Mucosa of gallbladder (tissue), 1 donor: Measurements from ENCODE around the gene C1S. TPM values are rescaled to one million over a fixed set of nuclear protein-coding genes. Genes with fewer than 3 reads are reported as not detected.
"Not testable (repeated sequence)": the region's sequence is repeated elsewhere in the genome, so short reads cannot be mapped to it uniquely, and the experiment has no call there.

Source experiments
- DNase-seq: peaks from one replicate; pipeline ENCODE4 v3.0.0-alpha.2; 2020; ENCODE audit warnings: low spot score
- total RNA-seq: library from RNA; stranded (reverse); gene quantifications from one replicate; pipeline ENCODE4 v1.2.1, GENCODE V29; 2021
- donor health status: DM: no; HTN: no; CAD: no.

The C1S gene
- 319 TPM for total RNA-seq

GRCh38 chr12:7060353-7060954, at the start of gene C1S:
C1S (plus strand) TSS chr12:7060718; CDS start chr12:7061913, 1,195 bp downstream.
- DNase-seq = peak; percentile 71

DNA sequence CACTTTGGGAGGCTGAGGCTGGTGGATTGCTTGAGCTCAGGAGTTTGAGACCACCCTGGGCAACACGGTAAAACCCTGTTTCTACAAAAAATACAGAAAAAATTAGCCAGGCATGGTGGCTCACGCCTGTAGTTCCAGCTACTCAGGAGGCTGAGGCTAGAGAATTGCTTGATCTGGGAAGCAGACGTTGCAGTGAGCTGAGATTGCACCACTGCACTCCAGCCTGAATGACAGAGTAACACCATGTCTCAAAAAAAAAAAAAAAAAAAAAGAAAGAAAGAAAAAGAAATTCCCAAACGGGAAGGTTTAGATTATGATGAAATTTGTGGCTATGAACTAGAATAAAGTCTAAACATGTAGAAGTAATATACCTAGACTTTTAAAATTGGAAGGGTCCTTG, 49.1 kb upstream of the C1S start:
- DNase-seq = not testable (repeated sequence)

DNA sequence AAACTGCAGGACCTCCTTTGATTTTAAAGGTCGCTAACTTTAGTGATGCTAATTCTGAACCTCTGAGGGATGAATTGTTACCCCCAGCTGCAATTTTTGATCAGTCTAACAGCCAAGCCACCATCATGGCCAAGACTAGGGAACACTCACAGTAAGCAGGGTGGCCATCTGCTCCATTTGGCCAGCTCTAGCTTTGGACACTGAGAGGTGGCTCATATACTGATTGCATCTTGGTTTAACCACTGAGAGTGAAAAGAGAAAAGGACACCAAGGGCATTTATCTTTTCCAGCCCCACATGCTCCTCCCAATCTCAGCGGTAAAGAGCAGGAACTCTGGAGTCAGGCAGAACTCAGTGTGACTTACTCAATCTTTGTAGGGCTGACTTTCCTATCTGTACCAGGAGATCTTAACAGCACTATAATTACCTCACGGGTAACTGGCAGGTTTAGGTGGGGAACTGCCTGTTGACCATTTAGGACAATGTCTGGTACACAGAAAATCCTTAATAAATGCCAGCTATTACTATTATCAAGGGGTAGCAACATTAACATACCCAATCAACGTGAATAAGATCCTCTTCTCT, 48.4 kb upstream of the C1S start:
- DNase-seq = no peak

DNA sequence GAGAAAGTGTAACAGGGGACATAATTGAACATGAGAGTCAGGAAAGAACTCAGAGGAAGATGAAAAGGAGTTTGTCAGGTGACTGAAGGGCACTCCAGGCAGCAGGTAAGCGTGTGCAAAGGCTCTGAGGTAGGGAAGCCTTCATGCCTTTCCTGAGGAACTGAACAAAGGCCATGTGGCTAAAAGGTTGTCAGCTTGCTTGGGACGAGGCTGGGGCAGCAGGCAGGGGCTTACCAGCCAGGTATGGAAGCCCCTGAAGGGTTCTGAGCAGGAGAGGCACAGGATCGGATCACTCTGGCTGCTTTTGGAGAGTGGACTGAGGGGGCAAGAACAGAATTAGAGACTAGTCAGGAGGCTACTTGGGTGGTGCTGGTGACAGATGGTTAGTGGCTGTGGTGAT, 47.4 kb upstream of the C1S start:
- DNase-seq = no peak

DNA sequence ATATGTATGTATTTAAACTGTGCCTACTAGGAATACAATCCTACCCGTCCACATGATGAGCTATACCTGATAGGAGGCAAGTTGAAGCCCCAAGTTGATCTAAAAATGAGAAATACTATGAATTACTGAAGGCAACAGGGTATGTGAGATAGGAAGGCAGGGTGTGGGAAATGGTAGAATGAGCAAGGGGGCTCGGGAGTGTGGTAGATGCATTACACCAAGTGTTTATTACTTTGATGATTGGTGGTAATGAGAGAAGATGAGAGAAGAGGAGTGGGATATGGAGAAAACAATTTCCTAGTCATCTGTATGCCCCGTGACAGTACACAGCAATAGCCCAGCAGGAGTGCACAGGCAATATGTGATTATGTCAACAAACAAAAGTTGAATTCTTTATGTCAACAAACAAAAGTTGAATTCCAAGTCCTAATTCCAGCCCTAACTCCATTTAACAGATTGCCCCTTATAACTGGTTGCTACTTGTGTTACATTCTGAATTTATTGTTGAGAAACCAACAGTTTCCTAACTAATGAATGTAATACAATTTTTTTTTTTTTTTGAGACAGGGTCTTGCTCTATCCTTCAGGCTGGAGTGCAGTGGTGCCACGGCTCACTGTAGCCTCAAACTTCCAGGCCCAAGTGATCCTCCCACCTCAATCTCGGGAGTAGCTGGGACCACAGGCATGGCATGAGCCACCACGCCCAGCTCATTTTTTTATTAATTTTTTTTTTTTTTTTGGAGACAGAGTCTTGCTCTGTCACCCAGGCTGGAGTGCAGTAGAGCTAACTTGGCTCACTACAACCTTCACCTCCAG, 44.8 kb upstream of the C1S start:
- DNase-seq = no peak

GRCh38 chr12:7016958-7017571, 43.5 kb upstream of the C1S start:
- DNase-seq = no peak

DNA sequence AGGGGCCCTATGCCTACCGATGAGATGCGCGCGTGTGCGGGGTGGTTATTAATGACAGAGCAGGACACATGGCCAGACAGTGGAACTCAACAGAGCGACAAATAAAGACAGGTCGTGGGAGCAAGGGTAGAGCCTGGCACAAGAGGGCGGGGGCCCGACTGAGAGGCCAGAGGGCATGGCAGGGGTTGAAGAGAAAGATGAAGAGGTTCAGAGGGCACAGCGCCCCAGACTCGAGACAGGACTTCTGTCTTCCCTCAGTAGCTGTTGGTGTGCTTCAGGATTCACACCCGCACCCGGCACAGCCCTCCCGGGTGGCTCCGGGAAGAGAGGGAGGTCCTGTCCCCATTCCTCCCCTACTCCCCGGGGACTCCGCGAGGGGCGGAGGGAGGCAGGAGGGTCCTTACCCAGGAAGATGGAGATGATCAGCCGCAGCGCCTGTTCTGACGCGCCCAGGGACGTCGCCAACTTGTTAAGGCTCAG, 42.6 kb upstream of the C1S start:
- DNase-seq = no peak

- DNase-seq = peak; percentile 97
These were observed 42.0 kb upstream of the C1S start, which contains the start of gene LPCAT3 for GRCh38 chr12:7018350-7019042. LPCAT3 (minus strand) TSS chr12:7018476; CDS start chr12:7018424, 52 bp downstream.

DNA sequence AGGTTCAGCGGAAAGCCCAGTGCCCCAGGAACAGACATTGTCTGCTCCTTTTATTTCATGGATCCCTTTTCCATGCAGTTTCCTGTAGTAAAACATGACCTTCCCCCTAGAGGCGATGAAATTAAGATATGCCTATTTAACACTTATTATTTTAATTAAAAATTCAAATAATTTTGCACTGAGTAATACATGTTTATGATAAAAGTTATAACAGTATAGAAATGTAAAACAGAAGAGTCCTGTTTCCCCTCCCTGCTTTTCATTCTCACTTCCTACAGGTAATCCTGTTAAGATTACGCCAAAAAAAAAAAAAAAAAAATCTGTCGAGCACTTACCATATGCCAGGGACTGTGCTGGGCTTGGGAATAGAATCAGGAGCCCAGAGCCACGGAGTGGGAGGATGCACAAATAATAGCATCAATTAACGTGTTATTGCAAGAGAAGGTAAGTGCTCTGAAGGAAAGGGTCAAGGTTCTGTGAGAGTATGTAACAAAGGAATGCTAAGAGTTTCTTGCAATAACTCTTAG, 41.4 kb upstream of the C1S start:
- no peak for DNase-seq

- no peak for DNase-seq
These were observed 38.6 kb upstream of the C1S start for GRCh38 chr12:7021956-7022355.

DNA sequence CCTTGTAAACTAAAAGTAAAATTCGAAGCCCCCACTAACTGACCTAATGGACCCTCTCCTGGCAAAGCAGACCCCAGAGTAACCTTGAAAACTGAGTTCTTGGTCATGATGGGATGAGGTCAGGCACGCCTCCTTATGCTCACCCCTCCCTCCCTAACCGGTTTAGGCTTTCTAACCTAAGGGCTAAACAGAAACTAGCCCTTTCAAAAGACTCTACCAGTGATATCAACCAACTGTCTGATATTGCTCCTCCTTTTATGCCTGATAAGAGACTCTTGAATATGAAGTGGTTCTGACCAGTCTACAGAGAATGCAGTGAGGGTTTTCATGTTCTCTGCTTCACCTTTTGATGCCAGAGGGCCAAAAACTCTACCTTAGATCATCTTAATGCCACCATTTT, 37.4 kb upstream of the C1S start:
- DNase-seq = no peak

DNA sequence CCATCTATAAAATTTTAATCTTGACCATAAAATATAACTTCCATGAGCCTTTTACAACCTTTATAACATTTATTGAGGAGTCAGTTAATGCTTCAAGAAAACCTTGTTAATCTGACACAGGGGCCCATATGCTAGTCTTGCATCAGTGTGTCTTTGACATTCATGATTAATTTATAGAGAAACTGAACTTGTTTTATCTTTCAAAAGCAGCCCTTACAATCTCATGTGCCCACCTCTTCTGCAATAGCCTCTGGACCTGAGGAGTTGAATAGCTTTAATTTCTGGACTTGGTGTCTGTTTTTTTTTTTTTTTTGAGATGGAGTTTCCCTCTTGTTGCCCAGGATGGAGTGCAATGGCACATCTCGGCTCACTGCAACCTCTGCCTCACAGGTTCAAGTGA, 33.7 kb upstream of the C1S start:
- no peak for DNase-seq

- DNase-seq = no peak
These were observed 29.2 kb upstream of the C1S start for GRCh38 chr12:7031306-7031705.

DNA sequence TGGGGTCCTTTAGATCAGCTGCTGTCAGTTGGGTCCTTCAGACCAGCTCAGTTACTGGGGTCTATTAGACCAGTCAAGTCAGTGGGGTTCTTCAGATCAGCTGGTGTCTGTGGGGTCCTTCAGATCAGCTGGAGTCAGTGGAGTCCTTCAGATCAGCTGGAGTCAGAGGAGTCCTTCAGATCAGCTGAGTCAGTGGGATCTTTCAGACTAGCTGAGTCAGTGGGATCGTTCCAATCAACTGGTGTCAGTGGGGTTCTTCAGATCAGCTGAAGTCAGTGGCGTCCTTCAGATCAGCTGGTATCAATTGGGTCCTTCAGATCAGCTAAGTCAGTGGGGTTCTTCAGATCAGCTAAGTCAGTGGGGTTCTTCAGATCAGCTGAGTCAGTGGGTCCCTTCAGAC, 27.5 kb upstream of the C1S start:
- DNase-seq = no peak

GRCh38 chr12:7034464-7034863, 26.1 kb upstream of the C1S start:
- DNase-seq = no peak

GRCh38 chr12:7035463-7035862, 25.1 kb upstream of the C1S start:
- no peak for DNase-seq

GRCh38 chr12:7037411-7037810, 23.1 kb upstream of the C1S start:
- not testable (repeated sequence) for DNase-seq

DNA sequence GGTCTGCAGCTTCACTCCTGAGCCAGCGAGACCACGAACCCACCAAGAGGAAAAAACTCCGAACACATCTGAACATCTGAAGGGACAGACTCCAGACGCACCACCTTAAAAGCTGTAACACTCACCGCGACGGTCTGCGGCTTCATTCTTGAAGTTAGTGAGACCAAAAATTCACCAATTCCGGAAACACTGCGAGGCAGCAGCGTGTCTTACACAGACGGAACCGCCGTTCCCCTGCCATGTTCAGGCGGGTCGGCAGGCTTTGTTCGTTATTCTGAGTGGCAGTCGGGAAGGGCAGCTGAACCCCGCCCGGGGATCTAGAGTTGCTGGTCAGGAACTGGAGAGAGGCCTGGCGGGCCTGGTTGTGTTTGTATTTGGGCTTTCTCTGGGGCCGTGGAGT, 21.9 kb upstream of the C1S start:
- no peak for DNase-seq

DNA sequence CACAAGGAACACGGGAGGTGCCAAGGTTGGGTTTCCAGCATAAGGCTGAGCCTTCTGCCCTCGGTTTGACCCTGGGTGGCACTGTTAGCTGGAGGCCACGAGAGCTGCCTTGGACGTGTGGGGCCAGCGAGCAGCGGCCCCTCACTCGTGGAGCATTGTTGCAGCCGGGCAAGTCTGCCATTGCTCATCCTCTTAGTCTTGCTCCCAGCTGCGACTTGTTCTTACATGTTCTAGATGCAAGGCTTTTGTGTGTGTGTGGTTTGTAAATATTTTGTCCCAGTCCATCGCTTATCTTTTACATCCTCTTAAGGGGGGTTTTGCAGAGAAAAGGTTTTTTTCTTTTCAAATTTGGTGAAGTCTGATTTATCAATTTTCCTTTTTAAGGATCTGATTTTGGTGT, 21.1 kb upstream of the C1S start:
- no peak for DNase-seq

GRCh38 chr12:7042842-7043241, 17.7 kb upstream of the C1S start:
- no peak for DNase-seq

DNA sequence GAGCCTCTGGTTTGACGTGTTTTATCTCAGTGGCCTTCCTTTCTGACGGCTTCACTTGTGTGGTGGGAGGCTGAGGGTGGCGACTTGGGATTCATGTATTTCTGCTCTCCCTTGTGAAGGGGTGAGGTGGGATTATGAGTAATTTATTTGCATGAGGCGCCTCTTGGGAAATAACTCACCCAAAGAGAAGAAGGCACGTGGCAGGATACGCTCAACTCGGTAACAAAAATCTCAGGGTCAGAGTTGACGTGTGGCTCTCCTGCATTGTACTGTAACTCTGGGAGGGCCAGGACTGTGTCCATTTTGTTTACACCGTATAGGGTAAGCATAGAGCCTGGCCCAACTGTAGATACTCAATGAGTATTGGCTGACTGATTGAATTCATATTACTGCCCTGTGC, 14.6 kb upstream of the C1S start:
- DNase-seq = no peak
